Measurements from ENCODE around the gene COX20. TPM values are rescaled to one million over a fixed set of nuclear protein-coding genes. Genes with fewer than 3 reads are reported as not detected.

The COX20 gene
- total RNA-seq, 2 experiments from 2014 or later, result 31.3 to 33.6 TPM

- H3K4me3 Mint-ChIP-seq, result peak within 1 kb of the TSS; percentile 93
- peaks cover 36% of the 10 kb centered on the region for H3K36me3 Mint-ChIP-seq (ENCODE audit: low read depth)
- ATAC-seq (peak; percentile 70), DNase-seq (peak; percentile 96)
- peak within 1 kb of the TSS; percentile 96 for H3K27ac Mint-ChIP-seq
- ChIA-PET CTCF (interaction anchor here (0.8 to 6.8 kb wide), 17 partner anchors 9 to 260 kb away, joined by 3 to 39 read pairs (median 4); partner anchors contain the start of gene COX20), POLR2A (interaction anchor here (0.6 to 6.6 kb wide), 21 partner anchors 10 to 1609 kb away, joined by 3 to 180 read pairs (median 8); partner anchors contain the start of genes CATSPERE, CEP170, COX20 and DESI2)
- peaks cover 36% of the 10 kb centered on the region for H3K4me1 Mint-ChIP-seq (ENCODE audit: low read depth)
- no peaks in the 10 kb centered on the region for H3K27me3 Mint-ChIP-seq (ENCODE audit: low read depth)
- H3K9me3 Mint-ChIP-seq (ENCODE audit: insufficient read depth), result no peaks in the 10 kb centered on the region
Measured at GRCh38 chr1:244864253-244865027, 29.0 kb downstream of the COX20 start, which contains the start of gene HNRNPU. Gene HNRNPU (minus strand): TSS chr1:244864543. CDS start chr1:244864307, 236 bp downstream.

GRCh38 chr1:244865028-244865371 lies 29.5 kb downstream of the COX20 start:
- no peak for ATAC-seq
- Mint-ChIP-seq H3K4me1 (ENCODE audit: low read depth) (peaks cover 33% of the 10 kb centered on the region), H3K9me3 (ENCODE audit: insufficient read depth) (no peaks in the 10 kb centered on the region), H3K27ac (peak overlapping the region; percentile 96), H3K27me3 (ENCODE audit: low read depth) (no peaks in the 10 kb centered on the region), H3K4me3 (peak overlapping the region; percentile 93), H3K36me3 (ENCODE audit: low read depth) (peaks cover 31% of the 10 kb centered on the region)
- ChIA-PET CTCF (interaction anchor here (0.9 to 6.8 kb wide), 10 partner anchors 11 to 261 kb away, joined by 3 to 39 read pairs (median 4); partner anchors contain the start of gene COX20), POLR2A (interaction anchor here (0.6 to 6.6 kb wide), 10 partner anchors 11 to 522 kb away, joined by 3 to 180 read pairs (median 16); partner anchors contain the start of genes CATSPERE and COX20)
- DNase-seq, result no peak

- H3K9me3 Mint-ChIP-seq (ENCODE audit: insufficient read depth), result no peaks in the 10 kb centered on the region
- H3K27me3 Mint-ChIP-seq (ENCODE audit: low read depth), result no peaks in the 10 kb centered on the region
- ATAC-seq (no peak), DNase-seq (no peak)
- peak overlapping the region; percentile 93 for H3K4me3 Mint-ChIP-seq
- peaks cover 27% of the 10 kb centered on the region for H3K4me1 Mint-ChIP-seq (ENCODE audit: low read depth)
- ChIA-PET CTCF (interaction anchor here (1.1 to 6.8 kb wide), 6 partner anchors 12 to 262 kb away, joined by 3 to 39 read pairs (median 4); no protein-coding TSS in a partner anchor), POLR2A (interaction anchor here (1.5 to 6.6 kb wide), 4 partner anchors 13 to 107 kb away, joined by 6 to 180 read pairs (median 46); partner anchors contain the start of gene COX20)
- H3K36me3 Mint-ChIP-seq (ENCODE audit: low read depth), result peaks cover 23% of the 10 kb centered on the region
- no peak overlapping the region for H3K27ac Mint-ChIP-seq
Measured at GRCh38 chr1:244865820-244866219, 30.4 kb downstream of the COX20 start.

- DNase-seq (no peak), ATAC-seq (no peak)
- Mint-ChIP-seq H3K4me3 (no peak overlapping the region), H3K27me3 (ENCODE audit: low read depth) (no peaks in the 10 kb centered on the region), H3K9me3 (ENCODE audit: insufficient read depth) (no peaks in the 10 kb centered on the region), H3K36me3 (ENCODE audit: low read depth) (peaks cover 18% of the 10 kb centered on the region), H3K4me1 (ENCODE audit: low read depth) (peaks cover 21% of the 10 kb centered on the region), H3K27ac (no peak overlapping the region)
- POLR2A ChIA-PET, result interaction anchor here (3.7 to 6.6 kb wide), 2 partner anchors 31 to 103 kb away, joined by 39 to 180 read pairs; partner anchors contain the start of gene COX20
- CTCF ChIA-PET, result interaction anchor here (1.1 to 6.8 kb wide), 2 partner anchors 103 to 176 kb away, joined by 3 to 39 read pairs; no protein-coding TSS in a partner anchor
Measured at GRCh38 chr1:244866355-244866754, 30.9 kb downstream of the COX20 start.

GRCh38 chr1:244868484-244869363 lies 33.3 kb downstream of the COX20 start:
- Mint-ChIP-seq H3K36me3 (ENCODE audit: low read depth) (peaks cover 4% of the 10 kb centered on the region), H3K4me1 (ENCODE audit: low read depth) (peaks cover 17% of the 10 kb centered on the region), H3K27ac (no peak overlapping the region), H3K27me3 (ENCODE audit: low read depth) (no peaks in the 10 kb centered on the region), H3K9me3 (ENCODE audit: insufficient read depth) (no peaks in the 10 kb centered on the region), H3K4me3 (no peak overlapping the region)
- DNase-seq (no peak), ATAC-seq (no peak)
- ChIA-PET POLR2A (no interaction called here), CTCF (interaction anchor here (1.3 to 1.6 kb wide), 2 partner anchors 67 to 174 kb away, joined by 4 to 5 read pairs; no protein-coding TSS in a partner anchor)

- Mint-ChIP-seq H3K27me3 (ENCODE audit: low read depth) (no peaks in the 10 kb centered on the region), H3K4me3 (no peak overlapping the region), H3K4me1 (ENCODE audit: low read depth) (peaks cover 17% of the 10 kb centered on the region), H3K9me3 (ENCODE audit: insufficient read depth) (no peaks in the 10 kb centered on the region), H3K27ac (no peak overlapping the region), H3K36me3 (ENCODE audit: low read depth) (no peaks in the 10 kb centered on the region)
- ChIA-PET CTCF (interaction anchor here (1.3 to 1.6 kb wide), 2 partner anchors 68 to 173 kb away, joined by 4 to 5 read pairs; no protein-coding TSS in a partner anchor), POLR2A (interaction anchor here (0.7 kb wide), 1 partner anchor 99 kb away, joined by 3 read pairs; no protein-coding TSS in a partner anchor)
- DNase-seq, result no peak
- no peak for ATAC-seq
Measured at GRCh38 chr1:244869364-244869827, 33.9 kb downstream of the COX20 start.

GRCh38 chr1:244869950-244870349 lies 34.5 kb downstream of the COX20 start:
- H3K4me3 Mint-ChIP-seq, result no peak overlapping the region
- ChIA-PET POLR2A (interaction anchor here (0.7 kb wide), 1 partner anchor 99 kb away, joined by 3 read pairs; no protein-coding TSS in a partner anchor), CTCF (no interaction called here)
- H3K4me1 Mint-ChIP-seq (ENCODE audit: low read depth), result peaks cover 15% of the 10 kb centered on the region
- no peaks in the 10 kb centered on the region for H3K9me3 Mint-ChIP-seq (ENCODE audit: insufficient read depth)
- H3K27ac Mint-ChIP-seq, result no peak overlapping the region
- H3K27me3 Mint-ChIP-seq (ENCODE audit: low read depth), result no peaks in the 10 kb centered on the region
- DNase-seq (no peak), ATAC-seq (no peak)
- H3K36me3 Mint-ChIP-seq (ENCODE audit: low read depth), result no peaks in the 10 kb centered on the region

- ATAC-seq, result no peak
- Mint-ChIP-seq H3K27ac (no peak overlapping the region), H3K9me3 (ENCODE audit: insufficient read depth) (no peaks in the 10 kb centered on the region), H3K4me1 (ENCODE audit: low read depth) (no peaks in the 10 kb centered on the region), H3K36me3 (ENCODE audit: low read depth) (no peaks in the 10 kb centered on the region), H3K27me3 (ENCODE audit: low read depth) (no peaks in the 10 kb centered on the region), H3K4me3 (no peak overlapping the region)
- DNase-seq, result no peak
- ChIA-PET CTCF (no interaction called here), POLR2A (interaction anchor here (0.8 kb wide), 1 partner anchor 12 kb away, joined by 3 read pairs; no protein-coding TSS in a partner anchor)
Measured at GRCh38 chr1:244874974-244875579, 39.6 kb downstream of the COX20 start.

- Mint-ChIP-seq H3K9me3 (ENCODE audit: insufficient read depth) (no peaks in the 10 kb centered on the region), H3K27me3 (ENCODE audit: low read depth) (no peaks in the 10 kb centered on the region), H3K4me3 (no peak overlapping the region), H3K4me1 (ENCODE audit: low read depth) (no peaks in the 10 kb centered on the region), H3K27ac (no peak overlapping the region), H3K36me3 (ENCODE audit: low read depth) (no peaks in the 10 kb centered on the region)
- ChIA-PET CTCF (no interaction called here), POLR2A (no interaction called here)
- ATAC-seq, result no peak
- no peak for DNase-seq
Measured at GRCh38 chr1:244876228-244876910, 40.9 kb downstream of the COX20 start.

- no peaks in the 10 kb centered on the region for H3K27me3 Mint-ChIP-seq (ENCODE audit: low read depth)
- ATAC-seq (no peak), DNase-seq (no peak)
- no peaks in the 10 kb centered on the region for H3K4me1 Mint-ChIP-seq (ENCODE audit: low read depth)
- no peak overlapping the region for H3K27ac Mint-ChIP-seq
- no peaks in the 10 kb centered on the region for H3K36me3 Mint-ChIP-seq (ENCODE audit: low read depth)
- no peak overlapping the region for H3K4me3 Mint-ChIP-seq
- ChIA-PET CTCF (interaction anchor here (0.6 kb wide), 1 partner anchor 129 kb away, joined by 4 read pairs; no protein-coding TSS in a partner anchor), POLR2A (interaction anchor here (2.2 kb wide), 1 partner anchor 14 kb away, joined by 6 read pairs; the partner anchor contains the start of gene HNRNPU)
- no peaks in the 10 kb centered on the region for H3K9me3 Mint-ChIP-seq (ENCODE audit: insufficient read depth)
Measured at GRCh38 chr1:244878681-244879080, 43.2 kb downstream of the COX20 start.

Data from activated CD8-positive, alpha-beta T cell treated with anti-CD3 and anti-CD28 coated beads, Interleukin-2, amount 10 ng/mL, durations not matched to agents 7 days and 5 days (primary cell).